H1 (cell line): ENCODE results near the gene CCDC169. TPM values are rescaled to one million over a fixed set of nuclear protein-coding genes. Genes with fewer than 3 reads are reported as not detected.

ENCODE experiments used
- CTCF ChIA-PET: fragments of 300-600 bp; sonication (Branson Sonifier 250); formaldehyde crosslinking; loops from one replicate; lab custom pipeline; 2021; ENCODE audit not compliant: partially characterized antibody; lab: Charles Lee
- POLR2A ChIA-PET: fragments of 300-600 bp; sonication (Branson Sonifier 250); formaldehyde crosslinking; loops from one replicate; lab custom pipeline; 2021; ENCODE audit warnings: inconsistent platforms; ENCODE audit not compliant: partially characterized antibody; lab: Charles Lee
- DNase-seq, 2 experiments: peaks; one replicate each; pipeline versions ENCODE4 v3.0.0 to v3.0.0-alpha.2; 2010 to 2022; ENCODE audit warnings: low spot score in 2 of 2, low read depth in 1 of 2, mixed read lengths in 1 of 2
- FAIRE-seq: peaks from 2 replicates; lab custom pipeline; 2011; peaks lifted over from hg19 to GRCh38; lab: Jason Lieb, UNC
- H2AFZ ChIP-seq: 2 replicates; pipeline ENCODE4 v1.8.1; 2012; ENCODE audit warnings: low read length, inconsistent platforms
- H2AK5ac ChIP-seq: 2 replicates; pipeline ENCODE4 v1.6.1; 2013; ENCODE audit warnings: low read depth, low read length
- H2BK120ac ChIP-seq: replicated peaks from 2 replicates; pipeline ENCODE3; 2013; ENCODE audit warnings: low read depth, low read length, inconsistent platforms
- H2BK12ac ChIP-seq: 2 replicates; pipeline ENCODE4 v1.6.1; 2013; ENCODE audit warnings: low read depth, low read length
- H2BK15ac ChIP-seq: 2 replicates; pipeline ENCODE4 v1.6.1; 2013; ENCODE audit warnings: low read length
- H2BK20ac ChIP-seq: 2 replicates; pipeline ENCODE4 v1.6.1; 2013; ENCODE audit warnings: low read length
- H2BK5ac ChIP-seq: 2 replicates; pipeline ENCODE4 v1.6.1; 2013; ENCODE audit warnings: low read depth, low read length
- H3K14ac ChIP-seq: 2 replicates; pipeline ENCODE4 v1.6.1; 2013; ENCODE audit warnings: inconsistent platforms; ENCODE audit not compliant: insufficient read length
- H3K18ac ChIP-seq: 2 replicates; pipeline ENCODE4 v1.6.1; 2013; ENCODE audit warnings: low read length; ENCODE audit errors: extremely low read depth
- H3K23ac ChIP-seq: 2 replicates; pipeline ENCODE4 v1.6.1; 2013; ENCODE audit warnings: inconsistent platforms; ENCODE audit not compliant: insufficient read length
- H3K23me2 ChIP-seq: 2 replicates; pipeline ENCODE4 v1.6.1; 2013; ENCODE audit warnings: low read depth, low read length
- H3K27ac ChIP-seq: 2 replicates; pipeline ENCODE4 v1.6.1; 2011; ENCODE audit warnings: low read depth, low read length, inconsistent platforms
- H3K27me3 ChIP-seq, 4 experiments: replicated peaks in 1 of 4; 1 replicate in 1 of 4; 2 replicates in 3 of 4; pipeline versions ENCODE4 v1.6.1 to v1.8.1; 2011 to 2013; ENCODE audit warnings: low read length in 3 of 4, mild to moderate bottlenecking in 3 of 4, inconsistent platforms in 2 of 4, mixed read lengths in 2 of 4, moderate library complexity in 1 of 4; ENCODE audit not compliant: control insufficient read depth in 3 of 4, insufficient read depth in 3 of 4; ENCODE audit errors: extremely low read depth in 1 of 4
- H3K36me3 ChIP-seq, 4 experiments: 2 replicates each; pipeline versions ENCODE4 v1.6.1 to v1.8.1; 2011 to 2013; ENCODE audit warnings: mild to moderate bottlenecking in 4 of 4, low read length in 3 of 4, moderate library complexity in 2 of 4, control low read depth in 1 of 4, inconsistent platforms in 1 of 4; ENCODE audit not compliant: insufficient read depth in 4 of 4, control insufficient read depth in 2 of 4
- H3K4ac ChIP-seq: replicated peaks from 2 replicates; pipeline ENCODE3; 2013; ENCODE audit warnings: low read length, low read depth, mixed read lengths, inconsistent platforms; ENCODE audit not compliant: insufficient read length
- H3K4me1 ChIP-seq, 4 experiments: replicated peaks in 1 of 4; 1 replicate in 1 of 4; 2 replicates in 3 of 4; pipeline versions ENCODE4 v1.6.1 to v1.8.1; 2011 to 2013; ENCODE audit warnings: low read length in 3 of 4, inconsistent platforms in 2 of 4, mixed read lengths in 1 of 4; ENCODE audit not compliant: insufficient read depth in 4 of 4, control insufficient read depth in 3 of 4
- H3K4me2 ChIP-seq, 2 experiments: 2 replicates each; pipeline versions ENCODE4 v1.6.1 to v1.8.1; 2011 to 2013; ENCODE audit warnings: low read depth in 2 of 2, low read length in 2 of 2, control low read depth in 1 of 2, inconsistent platforms in 1 of 2, mild to moderate bottlenecking in 1 of 2; ENCODE audit not compliant: insufficient read depth in 1 of 2
- H3K4me3 ChIP-seq, 4 experiments: fragments of 200-600, 300-600 bp in 1 of 4; sonication (generic), shearing (Covaris generic), sonication (Bioruptor Twin) in 1 of 4; 2 replicates each; pipeline versions ENCODE4 v1.5.1 to v1.8.1; 2011 to 2016; ENCODE audit warnings: low read length in 4 of 4, low read depth in 3 of 4, control low read depth in 2 of 4, inconsistent platforms in 2 of 4, mild to moderate bottlenecking in 2 of 4, mixed read lengths in 1 of 4, moderate library complexity in 1 of 4; ENCODE audit not compliant: insufficient read depth in 2 of 4; ENCODE audit errors: extremely low read depth in 1 of 4
- H3K56ac ChIP-seq: replicated peaks from 2 replicates; pipeline ENCODE3; 2013; ENCODE audit warnings: low read depth, mild to moderate bottlenecking, mixed read lengths, low read length, inconsistent platforms; ENCODE audit not compliant: insufficient read length
- H3K79me1 ChIP-seq: 2 replicates; pipeline ENCODE4 v1.6.1; 2013; ENCODE audit warnings: low read depth, low read length, control low read depth
- H3K79me2 ChIP-seq, 2 experiments: 2 replicates each; pipeline versions ENCODE4 v1.6.1 to v1.8.1; 2012 to 2013; ENCODE audit warnings: low read length in 2 of 2, mild to moderate bottlenecking in 2 of 2, inconsistent platforms in 1 of 2; ENCODE audit not compliant: insufficient read depth in 2 of 2, control insufficient read depth in 1 of 2
- H3K9ac ChIP-seq, 4 experiments: replicated peaks in 1 of 4; 1 replicate in 1 of 4; 2 replicates in 3 of 4; pipeline versions ENCODE4 v1.6.1 to v1.8.1; 2011 to 2013; ENCODE audit warnings: low read depth in 3 of 4, low read length in 3 of 4, control low read depth in 2 of 4, mild to moderate bottlenecking in 2 of 4, moderate library complexity in 2 of 4, inconsistent platforms in 1 of 4; ENCODE audit errors: extremely low read depth in 1 of 4
- H3K9me3 ChIP-seq, 2 experiments: 2 replicates each; pipeline versions ENCODE4 v1.6.1 to v1.8.1; 2012 to 2013; ENCODE audit warnings: mild to moderate bottlenecking in 2 of 2, moderate library complexity in 2 of 2, control low read depth in 1 of 2, inconsistent platforms in 1 of 2, low read depth in 1 of 2, low read length in 1 of 2, mixed read lengths in 1 of 2; ENCODE audit not compliant: insufficient read depth in 2 of 2
- H4K20me1 ChIP-seq, 2 experiments: replicated peaks in 1 of 2; 2 replicates each; pipeline versions ENCODE3 to v1.8.1; 2011 to 2013; ENCODE audit warnings: inconsistent platforms in 2 of 2, low read length in 2 of 2, mild to moderate bottlenecking in 1 of 2; ENCODE audit not compliant: insufficient read depth in 2 of 2, control insufficient read depth in 1 of 2
- H4K5ac ChIP-seq: 2 replicates; pipeline ENCODE4 v1.6.1; 2013; ENCODE audit warnings: low read length, low read depth, mixed read lengths, inconsistent platforms; ENCODE audit not compliant: insufficient read length
- H4K8ac ChIP-seq: 2 replicates; pipeline ENCODE4 v1.8.0; 2013; ENCODE audit warnings: mild to moderate bottlenecking, moderate library complexity, low read length, inconsistent platforms; ENCODE audit not compliant: insufficient read depth; ENCODE audit errors: extremely low read depth
- H4K91ac ChIP-seq: replicated peaks from 2 replicates; pipeline ENCODE3; 2013; ENCODE audit warnings: low read length, mixed read lengths, inconsistent platforms; ENCODE audit not compliant: insufficient read length
- CBX5 ChIP-seq: fragments of 300-800, 300-1000 bp; sonication (generic); IDR thresholded peaks from 2 replicates; pipeline ENCODE4 v1.7.1; 2016; ENCODE audit warnings: antibody characterized with exemption, low read length, low read depth
- CHD2 ChIP-seq: IDR thresholded peaks from 2 replicates; pipeline ENCODE4 v1.6.1; 2012; ENCODE audit warnings: low read length, improper control_type of control experiment
- CTCF ChIP-seq, 3 experiments: IDR thresholded peaks; 1 replicate in 2 of 3; 2 replicates in 1 of 3; pipeline versions ENCODE4 v1.5.1 to v1.6.1; 2011; ENCODE audit warnings: low read length in 3 of 3, mild to moderate bottlenecking in 3 of 3, inconsistent platforms in 2 of 3, low read depth in 1 of 3, moderate library complexity in 1 of 3; ENCODE audit not compliant: insufficient read depth in 1 of 3; ENCODE audit errors: control extremely low read depth in 1 of 3
- SP2 ChIP-seq: IDR thresholded peaks from 2 replicates; pipeline ENCODE4 v1.6.1; 2012; ENCODE audit warnings: mild to moderate bottlenecking, low read length, inconsistent platforms
- WGBS, 2 experiments: shearing (Covaris generic) in 1 of 2; methylation state at CpG; one replicate each; pipeline versions ENCODE4 v1.1.6 to v1.1.7; 2013 to 2015; ENCODE audit warnings: low lambda C conversion rate in 2 of 2, mixed read lengths in 2 of 2, inconsistent platforms in 1 of 2, low coverage in 1 of 2, missing lambda C conversion rate in 1 of 2; ENCODE audit not compliant: insufficient replicate concordance in 2 of 2, insufficient coverage in 1 of 2, insufficient read length in 1 of 2; ENCODE audit errors: extremely low coverage in 1 of 2, missing lambda C conversion rate in 1 of 2; 5-methylcytosine and 5-hydroxymethylcytosine counted together
- polyA plus RNA-seq, 7 experiments: library from polyadenylated mRNA; depleted of rRNA in 3 of 7; stranded (reverse) in 5 of 7; unstranded in 2 of 7; fragments of >200 nt in 5 of 7; fragments of 200-250 nt in 2 of 7; gene quantifications; 1 replicate in 5 of 7; 2 replicates in 1 of 7; 4 replicates in 1 of 7; pipeline versions ENCODE4 v1.2.1 to v1.2.3, GENCODE V29; 2011 to 2013; ENCODE audit warnings: missing spikeins in 2 of 7, mixed read lengths in 2 of 7
- total RNA-seq: library from RNA; stranded (reverse); fragmentation: NEBNext Ultra II Directional; extraction: Animal tissue kit (Norgen Biotek cat#: 25700); gene quantifications from 2 replicates; pipeline ENCODE4 v1.2.1, GENCODE V29; 2021

Gene CCDC169
- total and polyA plus RNA-seq, 2 of the 8 experiments (the other 6 are each of a cell fraction or from before 2014, with no cell fraction given), result 7.2 to 44.0 TPM

GRCh38 chr13:36190771-36191170 lies 106.8 kb downstream of the CCDC169 start:
- no peak overlapping the region for H3K23ac ChIP-seq
- no peaks in the 10 kb centered on the region for H4K20me1 ChIP-seq
- no peak overlapping the region for H4K8ac ChIP-seq
- H3K27me3 ChIP-seq, result no peaks in the 10 kb centered on the region
- no peak overlapping the region for H3K27ac ChIP-seq
- POLR2A ChIA-PET, result no interaction called here
- DNase-seq, result no peak
- FAIRE-seq, result no peak
- no peak overlapping the region for H3K18ac ChIP-seq
- WGBS, 2 experiments, result 87% methylated on average over 3 of the region's 3 CpGs; no CpG with 5 or more reads in 1 of the 2 experiments
- H3K4ac ChIP-seq, result no peak overlapping the region
- H4K91ac ChIP-seq, result no peak overlapping the region
- H3K23me2 ChIP-seq, result no peaks in the 10 kb centered on the region
- H2BK120ac ChIP-seq, result no peak overlapping the region
- H2AFZ ChIP-seq, result no peak overlapping the region
- no peak overlapping the region for H2BK12ac ChIP-seq
- no peak overlapping the region for H3K56ac ChIP-seq
- H2BK5ac ChIP-seq, result no peak overlapping the region
- TF ChIP-seq CBX5, result no peak
- no peak for TF ChIP-seq CTCF (IDR thresholded peaks at IDR 0.05; ENCODE audit: control extremely low read depth in 1 of 3, insufficient read depth in 1 of 3, low read depth in 1 of 3, low read length in 3 of 3)
- no peak for TF ChIP-seq CHD2
- no peak for TF ChIP-seq SP2
- TF ChIP-seq, all 59 proteins: peak for 0
- Histone ChIP-seq H4K5ac (no peak overlapping the region), H3K79me1 (no peaks in the 10 kb centered on the region), H3K14ac (no peak overlapping the region), H3K9me3 (no peaks in the 10 kb centered on the region), H2BK15ac (no peak overlapping the region), H3K4me1 (no peaks in the 10 kb centered on the region), H2BK20ac (no peak overlapping the region), H3K36me3 (peaks cover 0 to 3% (median 0%) of the 10 kb centered on the region in 4 experiments; a peak in 2 of 8 replicates), H3K4me2 (no peak overlapping the region), H2AK5ac (no peak overlapping the region), H3K9ac (no peak overlapping the region), H3K79me2 (no peaks in the 10 kb centered on the region), H3K4me3 (no peak overlapping the region)
- CTCF ChIA-PET, result interaction anchor here (0.9 to 1.2 kb wide), 2 partner anchors 39 to 85 kb away, joined by 3 to 7 read pairs; no protein-coding TSS in a partner anchor
